CD14-positive monocyte (primary cell): Measurements from ENCODE around the gene IL12B. TPM values are rescaled to one million over a fixed set of nuclear protein-coding genes. Genes with fewer than 3 reads are reported as not detected.

Experiments used
- DNase-seq, 3 donors: peaks; one replicate each; pipeline ENCODE4 v3.0.0-alpha.2; 2011 to 2022
- H2AFZ ChIP-seq: 2 replicates; pipeline ENCODE4 v1.6.0; 2012; ENCODE audit warnings: mild to moderate bottlenecking, low read depth, low read length, inconsistent platforms; ENCODE audit not compliant: insufficient read depth, poor library complexity, severe bottlenecking
- H3K27ac ChIP-seq, 2 donors: 1 replicate in 1 of 2; 2 replicates in 1 of 2; pipeline ENCODE4 v1.5.1; 2012 to 2013; ENCODE audit warnings: low read length in 2 of 2, control low read depth in 1 of 2, inconsistent platforms in 1 of 2, low read depth in 1 of 2, mild to moderate bottlenecking in 1 of 2
- H3K27me3 ChIP-seq, 2 donors: one replicate each; pipeline versions ENCODE4 v1.6.0 to v1.6.1; 2011 to 2013; ENCODE audit warnings: low read length in 2 of 2; ENCODE audit not compliant: control insufficient read depth in 2 of 2, insufficient read depth in 2 of 2
- H3K36me3 ChIP-seq, 2 donors: replicated peaks in 1 of 2; 1 replicate in 1 of 2; 2 replicates in 1 of 2; pipeline versions ENCODE4 v1.5.1 to v1.6.1; 2012 to 2013; ENCODE audit warnings: low read length in 2 of 2, control low read depth in 1 of 2, inconsistent platforms in 1 of 2, mild to moderate bottlenecking in 1 of 2; ENCODE audit not compliant: insufficient read depth in 2 of 2, control insufficient read depth in 1 of 2
- H3K4me1 ChIP-seq, 2 donors: 1 replicate in 1 of 2; 2 replicates in 1 of 2; pipeline versions ENCODE4 v1.5.1 to v1.6.1; 2012 to 2013; ENCODE audit warnings: low read length in 2 of 2, control low read depth in 1 of 2, inconsistent platforms in 1 of 2, mild to moderate bottlenecking in 1 of 2, moderate library complexity in 1 of 2; ENCODE audit not compliant: insufficient read depth in 2 of 2, control insufficient read depth in 1 of 2
- H3K4me2 ChIP-seq: replicated peaks from 2 replicates; pipeline ENCODE3; 2012; ENCODE audit warnings: low read length, moderate library complexity, mild to moderate bottlenecking; ENCODE audit not compliant: poor library complexity, severe bottlenecking; ENCODE audit errors: extremely low read depth
- H3K4me3 ChIP-seq, 3 experiments: fragments of 200-600 bp in 1 of 3; sonication (generic) in 1 of 3; replicated peaks in 1 of 3; 1 replicate in 2 of 3; 2 replicates in 1 of 3; pipeline ENCODE4 v1.5.1; 2011 to 2013; ENCODE audit warnings: low read length in 3 of 3, mild to moderate bottlenecking in 3 of 3, control low read depth in 2 of 3, low read depth in 2 of 3, inconsistent platforms in 1 of 3, moderate library complexity in 1 of 3
- H3K79me2 ChIP-seq: 2 replicates; pipeline ENCODE4 v1.6.0; 2012; ENCODE audit warnings: mild to moderate bottlenecking, control low read depth, inconsistent platforms, low read length, moderate library complexity; ENCODE audit not compliant: insufficient read depth
- H3K9ac ChIP-seq: 2 replicates; pipeline ENCODE4 v1.6.0; 2017; ENCODE audit warnings: low read length, mild to moderate bottlenecking; ENCODE audit not compliant: insufficient read depth, poor library complexity, severe bottlenecking
- H3K9me3 ChIP-seq, 2 donors: replicated peaks in 1 of 2; 1 replicate in 1 of 2; 2 replicates in 1 of 2; pipeline versions ENCODE4 v1.5.1 to v1.6.1; 2012 to 2013; ENCODE audit warnings: low read length in 2 of 2, control low read depth in 1 of 2; ENCODE audit not compliant: control insufficient read depth in 1 of 2, insufficient read depth in 1 of 2
- H4K20me1 ChIP-seq: 2 replicates; pipeline ENCODE4 v1.6.0; 2012; ENCODE audit warnings: mild to moderate bottlenecking, low read length, control low read depth, moderate library complexity; ENCODE audit not compliant: insufficient read depth
- H3K27ac Mint-ChIP-seq, 7 donors: one replicate each; pipeline ENCODE4 v1.8.0; 2020; ENCODE audit warnings: mild to moderate bottlenecking in 7 of 7, mixed read lengths in 7 of 7, moderate library complexity in 6 of 7, inconsistent platforms in 2 of 7
- H3K27me3 Mint-ChIP-seq, 3 donors: one replicate each; pipeline ENCODE4 v1.8.0; 2021 to 2022; ENCODE audit warnings: low read depth in 3 of 3, mild to moderate bottlenecking in 3 of 3, mixed read lengths in 3 of 3, moderate library complexity in 3 of 3, inconsistent platforms in 1 of 3
- H3K36me3 Mint-ChIP-seq, 2 donors: one replicate each; pipeline ENCODE4 v1.8.0; 2020; ENCODE audit warnings: mixed read lengths in 2 of 2, inconsistent platforms in 1 of 2, mild to moderate bottlenecking in 1 of 2
- H3K4me1 Mint-ChIP-seq: one replicate; pipeline ENCODE4 v1.8.0; 2020; ENCODE audit warnings: mild to moderate bottlenecking, mixed read lengths
- H3K4me3 Mint-ChIP-seq, 2 donors: one replicate each; pipeline ENCODE4 v1.8.0; 2020; ENCODE audit warnings: mild to moderate bottlenecking in 2 of 2, mixed read lengths in 2 of 2, moderate library complexity in 1 of 2
- H3K9me3 Mint-ChIP-seq, 7 donors: one replicate each; pipeline ENCODE4 v1.8.0; 2020 to 2022; ENCODE audit warnings: mixed read lengths in 7 of 7, mild to moderate bottlenecking in 6 of 7, moderate library complexity in 6 of 7, inconsistent platforms in 2 of 7
- WGBS: methylation state at CpG from one replicate; pipeline ENCODE4 v1.1.5; 2013; ENCODE audit warnings: missing lambda C conversion rate; ENCODE audit not compliant: insufficient coverage; 5-methylcytosine and 5-hydroxymethylcytosine counted together
- intact Hi-C, 2 donors: fragments of 100-400 bp; cut with micrococcal nuclease; formaldehyde crosslinking; loops; one replicate each; pipeline versions ENCODE4 v1.15.0 to v1.15.1; 2023
- polyA plus RNA-seq, 3 donors: library from polyadenylated mRNA; depleted of rRNA in 1 of 3; unstranded in 2 of 3; stranded (reverse) in 1 of 3; fragments of 300-500 nt in 2 of 3; fragments of >200 nt in 1 of 3; fragmentation: Illumina TruSeq in 2 of 3; gene quantifications; 1 replicate in 2 of 3; 2 replicates in 1 of 3; pipeline ENCODE4 v1.2.3, GENCODE V29; 2012 to 2021
- TF ChIP-seq, protein P1 (sequence below): fragments of 200-600 bp; IDR thresholded peaks from one replicate; pipeline ENCODE4 v1.8.0; 2022; ENCODE audit warnings: antibody characterized with exemption, mild to moderate bottlenecking

Gene IL12B
- polyA plus RNA-seq, 3 donors: not detected

DNA sequence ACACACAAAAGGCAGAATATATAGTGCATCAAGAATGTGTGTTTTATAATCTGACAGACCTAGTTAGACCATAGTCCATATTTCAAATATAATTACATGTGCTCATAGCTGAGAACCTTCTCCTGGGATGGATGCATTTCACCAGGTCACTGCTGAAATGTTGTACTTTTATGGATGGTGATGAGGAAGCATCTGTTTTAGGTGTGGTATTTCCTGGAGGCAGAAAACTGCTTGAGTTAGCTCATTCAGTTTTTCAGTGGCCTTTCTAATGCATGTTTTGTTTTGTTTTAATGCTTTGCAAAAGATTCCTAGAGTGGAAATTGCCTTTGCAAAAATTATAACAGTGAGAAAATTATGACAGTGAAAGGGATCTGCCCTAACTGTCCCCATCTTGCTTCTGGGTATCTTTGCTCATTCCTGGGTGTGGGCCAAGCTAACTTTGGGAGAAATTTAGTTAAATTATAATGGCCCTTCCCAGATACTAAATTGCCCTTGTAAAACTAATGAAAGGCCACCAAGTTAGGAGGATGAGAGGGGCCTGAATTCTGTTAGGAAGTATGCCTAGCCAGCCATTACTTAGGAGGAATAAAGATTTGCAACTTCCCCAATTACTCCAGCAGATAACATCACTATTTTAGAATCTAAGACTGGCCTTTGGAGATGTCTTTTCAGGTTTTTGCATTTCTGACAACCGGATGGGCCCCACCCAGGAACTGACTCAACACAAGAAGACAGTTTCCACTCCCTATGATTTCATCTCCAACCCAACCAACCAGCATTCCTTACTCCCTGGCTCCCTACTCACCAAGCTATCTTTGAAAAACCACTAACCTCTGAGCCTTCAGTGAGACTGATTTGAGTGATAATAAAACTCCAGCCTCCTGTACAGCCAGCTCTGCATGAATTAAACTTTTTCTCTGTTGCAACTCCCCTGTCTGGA, 7.0 kb upstream of the IL12B start:
- no peaks in the 10 kb centered on the region for H3K27me3 ChIP-seq
- peaks cover 44% of the 10 kb centered on the region for H3K4me1 Mint-ChIP-seq
- no CpG with 5 or more reads among the region's 1 CpG for WGBS
- intact Hi-C loops: loop anchor here in 1 of 2 donors (10.0 kb wide), 2 partner anchors 68 to 72 kb away; partner anchors contain the start of gene UBLCP1
- no peak overlapping the region for H3K4me3 ChIP-seq
- peaks cover 0 to 6% (median 0%) of the 10 kb centered on the region in 3 donors for H3K27me3 Mint-ChIP-seq
- H4K20me1 ChIP-seq: no peaks in the 10 kb centered on the region
- no peaks in the 10 kb centered on the region for H3K9me3 ChIP-seq
- peak overlapping the region in 1 of 2 donors; percentile 80 for H3K27ac ChIP-seq
- TF ChIP-seq, protein P1, sequence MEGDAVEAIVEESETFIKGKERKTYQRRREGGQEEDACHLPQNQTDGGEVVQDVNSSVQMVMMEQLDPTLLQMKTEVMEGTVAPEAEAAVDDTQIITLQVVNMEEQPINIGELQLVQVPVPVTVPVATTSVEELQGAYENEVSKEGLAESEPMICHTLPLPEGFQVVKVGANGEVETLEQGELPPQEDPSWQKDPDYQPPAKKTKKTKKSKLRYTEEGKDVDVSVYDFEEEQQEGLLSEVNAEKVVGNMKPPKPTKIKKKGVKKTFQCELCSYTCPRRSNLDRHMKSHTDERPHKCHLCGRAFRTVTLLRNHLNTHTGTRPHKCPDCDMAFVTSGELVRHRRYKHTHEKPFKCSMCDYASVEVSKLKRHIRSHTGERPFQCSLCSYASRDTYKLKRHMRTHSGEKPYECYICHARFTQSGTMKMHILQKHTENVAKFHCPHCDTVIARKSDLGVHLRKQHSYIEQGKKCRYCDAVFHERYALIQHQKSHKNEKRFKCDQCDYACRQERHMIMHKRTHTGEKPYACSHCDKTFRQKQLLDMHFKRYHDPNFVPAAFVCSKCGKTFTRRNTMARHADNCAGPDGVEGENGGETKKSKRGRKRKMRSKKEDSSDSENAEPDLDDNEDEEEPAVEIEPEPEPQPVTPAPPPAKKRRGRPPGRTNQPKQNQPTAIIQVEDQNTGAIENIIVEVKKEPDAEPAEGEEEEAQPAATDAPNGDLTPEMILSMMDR: no peak
- H3K27ac Mint-ChIP-seq: peak overlapping the region; percentile 74 to 91 (median 90)
- no peaks in the 10 kb centered on the region for H3K79me2 ChIP-seq
- H3K4me2 ChIP-seq: no peak overlapping the region
- H3K36me3 ChIP-seq: no peaks in the 10 kb centered on the region
- H3K9me3 Mint-ChIP-seq: peaks cover 0 to 6% (median 0%) of the 10 kb centered on the region in 7 donors
- H3K9ac ChIP-seq: no peak overlapping the region
- peak overlapping the region; percentile 25 for H2AFZ ChIP-seq
- H3K4me3 Mint-ChIP-seq: no peak overlapping the region
- DNase-seq: peak; percentile 67 to 86 (median 68)
- peaks cover 2 to 8% of the 10 kb centered on the region in 2 donors for H3K36me3 Mint-ChIP-seq
- peaks cover 36 to 37% of the 10 kb centered on the region in 2 donors for H3K4me1 ChIP-seq

DNA sequence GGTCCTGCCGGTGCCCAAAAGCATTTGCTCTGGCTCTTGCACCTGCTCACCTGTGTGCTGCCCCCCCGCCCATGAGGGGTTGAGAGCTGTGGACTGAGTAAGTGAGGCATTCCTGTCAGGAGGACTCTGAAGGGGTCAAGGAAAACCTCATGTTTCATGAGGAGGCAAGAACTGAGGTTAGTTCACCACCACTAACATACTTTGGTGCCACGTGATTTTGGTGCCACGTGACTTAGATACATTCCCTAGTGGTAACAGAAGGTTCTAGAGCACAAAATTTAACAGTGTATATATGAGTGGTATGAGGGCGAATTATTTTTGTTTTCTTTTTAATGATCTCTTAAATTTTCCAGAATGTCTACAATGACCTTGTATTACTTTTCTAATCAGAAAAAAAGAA, 6.3 kb upstream of the IL12B start:
- H3K27ac Mint-ChIP-seq: peak overlapping the region in 6 of 7 donors; percentile 24 to 90 (median 66)
- H3K27me3 Mint-ChIP-seq: peaks cover 0 to 6% (median 0%) of the 10 kb centered on the region in 3 donors
- Histone ChIP-seq H3K79me2 (no peaks in the 10 kb centered on the region), H3K4me1 (peaks cover 33 to 34% of the 10 kb centered on the region in 2 donors), H3K4me2 (no peak overlapping the region), H2AFZ (no peak overlapping the region), H3K27ac (no peak overlapping the region), H4K20me1 (no peaks in the 10 kb centered on the region), H3K9ac (no peak overlapping the region), H3K27me3 (no peaks in the 10 kb centered on the region), H3K36me3 (no peaks in the 10 kb centered on the region), H3K4me3 (no peak overlapping the region), H3K9me3 (no peaks in the 10 kb centered on the region)
- no peak overlapping the region for H3K4me3 Mint-ChIP-seq
- H3K9me3 Mint-ChIP-seq: peaks cover 0 to 6% (median 0%) of the 10 kb centered on the region in 7 donors
- DNase-seq: no peak
- intact Hi-C loops: loop anchor here in 1 of 2 donors (10.0 kb wide), 2 partner anchors 68 to 72 kb away; partner anchors contain the start of gene UBLCP1
- TF ChIP-seq, protein P1: no peak
- 100% methylated on average over 1 of the region's 5 CpGs for WGBS
- peaks cover 0 to 5% of the 10 kb centered on the region in 2 donors for H3K36me3 Mint-ChIP-seq
- peaks cover 44% of the 10 kb centered on the region for H3K4me1 Mint-ChIP-seq
